AG08395 (cell line): ENCODE measurements around the gene DOK5.

ENCODE experiments used
- DNase-seq: peaks from one replicate; pipeline ENCODE4 v3.0.0; 2012; ENCODE audit warnings: mixed read lengths, low spot score

The DOK5 gene

GRCh38 chr20:54559890-54560289, 84.5 kb downstream of the DOK5 start:
- no peak for DNase-seq

- DNase-seq: no peak
Observed at GRCh38 chr20:54560357-54560756, 85.0 kb downstream of the DOK5 start.

GRCh38 chr20:54565255-54565654, 89.9 kb downstream of the DOK5 start:
- DNase-seq: no peak

- no peak for DNase-seq
Observed at GRCh38 chr20:54566031-54566688, 90.8 kb downstream of the DOK5 start.

DNA sequence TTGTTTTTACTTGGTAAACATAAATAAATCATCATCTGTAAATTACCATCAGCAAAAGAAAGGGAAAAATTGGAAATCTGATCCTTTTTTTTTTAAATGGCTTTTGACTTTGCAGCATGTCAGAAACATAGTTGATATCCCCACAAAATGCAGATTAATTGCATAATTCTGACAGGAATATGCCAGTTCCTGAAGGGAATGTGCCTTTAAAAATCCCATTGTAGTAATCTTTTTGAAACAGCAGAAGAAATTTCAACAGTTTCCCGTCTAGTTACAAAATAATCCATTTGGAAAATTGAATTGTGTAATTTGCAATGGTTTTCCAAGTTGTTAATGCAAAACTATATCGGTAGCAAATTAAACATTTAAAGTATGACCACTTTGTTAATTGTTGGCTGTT, 95.2 kb downstream of the DOK5 start:
- DNase-seq: no peak

GRCh38 chr20:54572665-54573435, 97.5 kb downstream of the DOK5 start:
- DNase-seq: no peak

DNA sequence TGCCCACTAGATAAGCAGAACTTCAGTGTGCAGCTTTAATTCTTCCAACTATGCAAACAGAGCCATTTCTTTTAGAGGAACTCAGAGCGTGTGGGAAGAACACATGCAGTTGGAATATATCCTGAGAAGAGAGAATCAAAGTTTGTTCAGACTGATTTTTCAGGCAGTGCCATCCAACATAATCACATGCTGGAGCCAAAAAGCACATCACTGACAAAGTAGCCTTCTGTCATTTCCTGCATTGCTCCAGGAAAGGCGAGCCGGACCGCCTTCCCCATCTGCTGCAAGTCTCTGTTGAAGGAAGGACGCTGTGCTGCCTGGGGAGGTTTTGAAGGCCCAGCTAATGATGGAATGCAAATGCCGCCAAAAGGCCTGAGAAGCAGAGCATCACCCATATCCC, 98.4 kb downstream of the DOK5 start:
- no peak for DNase-seq

- no peak for DNase-seq
Observed at GRCh38 chr20:54576518-54576917, 101.1 kb downstream of the DOK5 start.

GRCh38 chr20:54577637-54578036, 102.2 kb downstream of the DOK5 start:
- DNase-seq: no peak

DNA sequence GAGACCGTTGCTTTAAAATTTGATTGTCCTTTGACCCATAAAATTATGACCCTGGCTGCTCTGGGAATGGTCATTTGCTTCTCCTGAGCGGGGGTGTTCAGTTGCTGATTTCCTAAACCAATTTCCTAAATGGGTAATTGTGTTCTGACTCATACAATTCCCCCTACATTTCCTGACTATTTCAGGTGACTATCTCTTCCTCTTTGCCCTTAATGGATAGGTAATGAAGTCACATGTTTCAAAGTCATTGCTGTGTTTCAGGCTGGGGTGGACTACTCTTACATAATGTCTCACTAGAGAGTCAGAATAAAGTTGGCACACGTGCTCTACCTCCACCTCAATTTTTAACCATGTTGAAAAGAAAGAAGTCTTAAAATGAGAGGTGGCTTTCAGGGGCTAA, 109.8 kb downstream of the DOK5 start:
- DNase-seq: no peak

GRCh38 chr20:54587408-54587807, 112.0 kb downstream of the DOK5 start:
- no peak for DNase-seq

DNA sequence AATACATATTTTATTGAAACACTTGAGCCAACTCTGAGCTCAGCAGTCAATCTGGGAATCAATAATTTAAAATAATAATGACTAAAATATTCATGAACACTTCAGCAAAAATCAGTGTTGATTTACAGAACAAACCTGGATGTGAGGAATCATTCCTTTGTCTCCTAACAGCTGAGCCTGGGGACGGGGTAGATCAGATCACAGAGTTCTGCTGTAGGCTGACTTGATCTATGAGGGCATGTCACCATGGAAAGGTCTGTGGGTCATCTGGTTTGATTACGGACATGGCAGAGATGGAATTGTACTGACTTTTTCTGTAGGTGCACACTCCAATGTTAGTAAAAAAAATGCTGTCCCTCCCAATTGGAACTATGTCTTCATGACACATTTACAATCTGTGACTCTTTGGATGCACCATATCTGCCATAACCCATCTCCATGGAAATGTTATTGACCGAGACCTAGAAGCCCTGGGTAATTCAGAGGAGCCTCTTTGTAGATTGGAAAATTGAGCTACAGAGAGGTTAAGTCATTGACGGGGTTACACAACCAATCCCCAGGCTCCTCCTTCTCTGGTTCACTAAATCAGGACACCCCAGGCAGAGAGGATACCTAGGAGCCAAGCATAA, 114.1 kb downstream of the DOK5 start:
- DNase-seq: no peak

GRCh38 chr20:54590856-54591255, 115.5 kb downstream of the DOK5 start:
- DNase-seq: no peak

GRCh38 chr20:54596651-54597050, 121.3 kb downstream of the DOK5 start:
- no peak for DNase-seq

- no peak for DNase-seq
Observed at GRCh38 chr20:54598352-54598751, 123.0 kb downstream of the DOK5 start.

DNA sequence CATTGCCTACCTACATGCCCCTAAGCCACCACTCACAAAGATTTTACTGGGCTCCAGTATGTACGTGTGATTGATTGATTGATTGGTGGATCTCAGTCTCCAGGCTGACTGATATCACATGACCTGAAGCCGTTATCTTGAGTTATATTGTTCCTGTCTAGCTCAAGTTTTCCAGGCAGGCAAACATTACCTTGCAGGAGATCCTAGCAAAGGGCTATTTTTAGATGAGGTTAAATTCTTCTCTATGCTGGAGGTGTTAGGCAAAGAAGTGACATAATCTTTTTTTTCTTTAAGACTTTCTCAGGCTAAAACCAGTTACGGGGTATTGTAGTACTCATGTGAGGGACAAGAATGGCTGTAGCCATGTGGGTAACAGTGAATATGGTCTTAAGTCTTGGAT, 125.2 kb downstream of the DOK5 start:
- no peak for DNase-seq

- no peak for DNase-seq
Observed at GRCh38 chr20:54601831-54602515, 126.6 kb downstream of the DOK5 start.

DNA sequence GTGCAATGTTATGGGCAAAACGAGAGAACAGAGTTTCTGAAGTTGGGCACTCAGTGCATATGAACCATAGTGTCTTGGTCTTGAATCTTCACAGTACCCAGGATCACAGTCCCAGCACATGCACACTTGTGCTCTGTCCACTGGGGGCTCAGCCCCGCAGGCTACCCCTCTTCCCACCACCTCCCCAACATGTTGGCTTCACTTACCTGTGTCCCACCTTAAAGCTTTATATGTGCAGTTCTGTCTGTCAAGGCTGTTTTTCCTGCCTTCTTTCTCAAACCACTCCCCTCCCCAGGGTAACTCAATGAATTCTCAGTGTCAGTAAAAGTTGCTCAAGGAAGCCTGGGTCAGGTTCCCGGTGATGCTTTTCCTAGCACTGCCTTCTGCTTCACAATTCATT, 129.9 kb downstream of the DOK5 start:
- DNase-seq: no peak

DNA sequence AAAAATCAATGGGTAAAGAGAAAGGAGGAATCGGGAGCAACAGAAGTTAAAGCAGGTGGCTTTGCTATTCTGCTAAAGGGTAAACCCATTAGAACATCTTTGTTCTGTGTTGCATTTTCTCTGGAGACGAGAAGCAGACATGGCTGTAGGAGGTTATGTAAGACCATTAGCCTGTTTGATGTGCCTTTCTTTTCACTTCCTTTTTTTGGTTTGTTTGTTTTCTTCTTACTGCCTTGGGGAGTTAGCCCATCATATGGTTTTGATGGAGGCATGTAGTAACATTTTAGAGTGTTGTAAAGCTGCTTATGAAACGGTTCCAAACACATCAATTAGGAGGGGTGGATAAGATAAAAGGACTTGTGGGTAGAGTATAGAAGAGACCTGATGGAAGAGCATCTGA, 131.0 kb downstream of the DOK5 start:
- DNase-seq: no peak

GRCh38 chr20:54608039-54608745, 132.8 kb downstream of the DOK5 start:
- no peak for DNase-seq

- DNase-seq: no peak
Observed at GRCh38 chr20:54608943-54609342, 133.6 kb downstream of the DOK5 start.
